ENCODE results near the gene ZNF541.

ZNF541 gene

GRCh38 chr19:47573071-47574026 is at the start of gene ZNF541:
Gene ZNF541, minus strand, starts transcription at chr19:47573148. Its CDS starts 17,292 bp downstream, at chr19:47555856.
- no peaks in the 10 kb centered on the region for H3K9me3 ChIP-seq (ENCODE audit: control insufficient read depth, insufficient read depth, low read length)

GRCh38 chr19:47619763-47620162 is 46.8 kb upstream of the ZNF541 start:
- Histone ChIP-seq H3K9ac (ENCODE audit: low read depth, low read length) (no peak overlapping the region), H3K36me3 (ENCODE audit: insufficient read depth, low read length) (no peaks in the 10 kb centered on the region), H3K4me1 (ENCODE audit: insufficient read depth, low read length) (peaks cover 36% of the 10 kb centered on the region), H3K9me3 (ENCODE audit: control insufficient read depth, insufficient read depth, low read length) (no peaks in the 10 kb centered on the region)

More at GRCh38 chr19:47573071-47574026, at the start of gene ZNF541:
- Histone ChIP-seq H3K9ac (ENCODE audit: low read depth, low read length) (no peak within 1 kb of the TSS), H3K4me1 (ENCODE audit: insufficient read depth, low read length) (no peaks in the 10 kb centered on the region), H3K36me3 (ENCODE audit: insufficient read depth, low read length) (no peaks in the 10 kb centered on the region)

- Histone ChIP-seq H3K9me3 (ENCODE audit: control insufficient read depth, insufficient read depth, low read length) (no peaks in the 10 kb centered on the region), H3K36me3 (ENCODE audit: insufficient read depth, low read length) (no peaks in the 10 kb centered on the region), H3K9ac (ENCODE audit: low read depth, low read length) (no peak overlapping the region), H3K4me1 (ENCODE audit: insufficient read depth, low read length) (peaks cover 31% of the 10 kb centered on the region)
Measured at GRCh38 chr19:47618771-47619170, 45.8 kb upstream of the ZNF541 start.

GRCh38 chr19:47615714-47616113 is 42.8 kb upstream of the ZNF541 start:
- H3K36me3 ChIP-seq (ENCODE audit: insufficient read depth, low read length): no peaks in the 10 kb centered on the region
- H3K9me3 ChIP-seq (ENCODE audit: control insufficient read depth, insufficient read depth, low read length): no peaks in the 10 kb centered on the region
- H3K9ac ChIP-seq (ENCODE audit: low read depth, low read length): no peak overlapping the region
- H3K4me1 ChIP-seq (ENCODE audit: insufficient read depth, low read length): peaks cover 37% of the 10 kb centered on the region

GRCh38 chr19:47615230-47615629 is 42.3 kb upstream of the ZNF541 start:
- Histone ChIP-seq H3K9me3 (ENCODE audit: control insufficient read depth, insufficient read depth, low read length) (no peaks in the 10 kb centered on the region), H3K9ac (ENCODE audit: low read depth, low read length) (no peak overlapping the region), H3K4me1 (ENCODE audit: insufficient read depth, low read length) (peaks cover 35% of the 10 kb centered on the region), H3K36me3 (ENCODE audit: insufficient read depth, low read length) (no peaks in the 10 kb centered on the region)

- H3K4me1 ChIP-seq (ENCODE audit: insufficient read depth, low read length): peaks cover 33% of the 10 kb centered on the region
- H3K36me3 ChIP-seq (ENCODE audit: insufficient read depth, low read length): no peaks in the 10 kb centered on the region
- H3K9me3 ChIP-seq (ENCODE audit: control insufficient read depth, insufficient read depth, low read length): no peaks in the 10 kb centered on the region
- H3K9ac ChIP-seq (ENCODE audit: low read depth, low read length): no peak overlapping the region
Measured at GRCh38 chr19:47614559-47614958, 41.6 kb upstream of the ZNF541 start.

- H3K9ac ChIP-seq (ENCODE audit: low read depth, low read length): no peak overlapping the region; the same call in 1 of the 2 replicates
- H3K4me1 ChIP-seq (ENCODE audit: insufficient read depth, low read length): peaks cover 33% of the 10 kb centered on the region
- no peaks in the 10 kb centered on the region for H3K9me3 ChIP-seq (ENCODE audit: control insufficient read depth, insufficient read depth, low read length)
- no peaks in the 10 kb centered on the region for H3K36me3 ChIP-seq (ENCODE audit: insufficient read depth, low read length)
Measured at GRCh38 chr19:47614021-47614295, 41.0 kb upstream of the ZNF541 start.

- Histone ChIP-seq H3K9ac (ENCODE audit: low read depth, low read length) (peak overlapping the region; percentile 20; the same call in 1 of the 2 replicates), H3K36me3 (ENCODE audit: insufficient read depth, low read length) (no peaks in the 10 kb centered on the region), H3K4me1 (ENCODE audit: insufficient read depth, low read length) (peaks cover 28% of the 10 kb centered on the region), H3K9me3 (ENCODE audit: control insufficient read depth, insufficient read depth, low read length) (no peaks in the 10 kb centered on the region)
Measured at GRCh38 chr19:47613165-47614020, 40.4 kb upstream of the ZNF541 start.

GRCh38 chr19:47610902-47611301 is 38.0 kb upstream of the ZNF541 start:
- H3K9ac ChIP-seq (ENCODE audit: low read depth, low read length): no peak overlapping the region; the same call in 1 of the 2 replicates
- H3K4me1 ChIP-seq (ENCODE audit: insufficient read depth, low read length): peaks cover 25% of the 10 kb centered on the region
- H3K9me3 ChIP-seq (ENCODE audit: control insufficient read depth, insufficient read depth, low read length): no peaks in the 10 kb centered on the region

GRCh38 chr19:47609906-47610894 is 37.3 kb upstream of the ZNF541 start:
- H3K4me1 ChIP-seq (ENCODE audit: insufficient read depth, low read length): peaks cover 25% of the 10 kb centered on the region

More at GRCh38 chr19:47610902-47611301, 38.0 kb upstream of the ZNF541 start:
- no peaks in the 10 kb centered on the region for H3K36me3 ChIP-seq (ENCODE audit: insufficient read depth, low read length)

GRCh38 chr19:47608969-47609905 is 36.3 kb upstream of the ZNF541 start, which contains the start of gene BICRA:
Gene BICRA, plus strand, starts transcription at chr19:47609134. Its CDS starts 64,441 bp downstream, at chr19:47673575.
- Histone ChIP-seq H3K9me3 (ENCODE audit: control insufficient read depth, insufficient read depth, low read length) (no peaks in the 10 kb centered on the region), H3K4me1 (ENCODE audit: insufficient read depth, low read length) (peaks cover 25% of the 10 kb centered on the region), H3K9ac (ENCODE audit: low read depth, low read length) (peak within 1 kb of the TSS; percentile 99), H3K36me3 (ENCODE audit: insufficient read depth, low read length) (no peaks in the 10 kb centered on the region)

More at GRCh38 chr19:47609906-47610894, 37.3 kb upstream of the ZNF541 start:
- Histone ChIP-seq H3K36me3 (ENCODE audit: insufficient read depth, low read length) (no peaks in the 10 kb centered on the region), H3K9ac (ENCODE audit: low read depth, low read length) (peak overlapping the region; percentile 84), H3K9me3 (ENCODE audit: control insufficient read depth, insufficient read depth, low read length) (no peaks in the 10 kb centered on the region)

- Histone ChIP-seq H3K36me3 (ENCODE audit: insufficient read depth, low read length) (no peaks in the 10 kb centered on the region), H3K9ac (ENCODE audit: low read depth, low read length) (peak overlapping the region; percentile 99), H3K9me3 (ENCODE audit: control insufficient read depth, insufficient read depth, low read length) (no peaks in the 10 kb centered on the region), H3K4me1 (ENCODE audit: insufficient read depth, low read length) (peaks cover 16% of the 10 kb centered on the region)
Measured at GRCh38 chr19:47608074-47608918, 35.3 kb upstream of the ZNF541 start.

Data from ES-I3 (cell line).